ENCODE data around the gene LLGL2.

GRCh38 chr17:75617675-75618074 is 92.2 kb downstream of the LLGL2 start:
- no peak for TF ChIP-seq POLR2A (IDR thresholded peaks at IDR 0.05)
- TF ChIP-seq, protein P1, sequence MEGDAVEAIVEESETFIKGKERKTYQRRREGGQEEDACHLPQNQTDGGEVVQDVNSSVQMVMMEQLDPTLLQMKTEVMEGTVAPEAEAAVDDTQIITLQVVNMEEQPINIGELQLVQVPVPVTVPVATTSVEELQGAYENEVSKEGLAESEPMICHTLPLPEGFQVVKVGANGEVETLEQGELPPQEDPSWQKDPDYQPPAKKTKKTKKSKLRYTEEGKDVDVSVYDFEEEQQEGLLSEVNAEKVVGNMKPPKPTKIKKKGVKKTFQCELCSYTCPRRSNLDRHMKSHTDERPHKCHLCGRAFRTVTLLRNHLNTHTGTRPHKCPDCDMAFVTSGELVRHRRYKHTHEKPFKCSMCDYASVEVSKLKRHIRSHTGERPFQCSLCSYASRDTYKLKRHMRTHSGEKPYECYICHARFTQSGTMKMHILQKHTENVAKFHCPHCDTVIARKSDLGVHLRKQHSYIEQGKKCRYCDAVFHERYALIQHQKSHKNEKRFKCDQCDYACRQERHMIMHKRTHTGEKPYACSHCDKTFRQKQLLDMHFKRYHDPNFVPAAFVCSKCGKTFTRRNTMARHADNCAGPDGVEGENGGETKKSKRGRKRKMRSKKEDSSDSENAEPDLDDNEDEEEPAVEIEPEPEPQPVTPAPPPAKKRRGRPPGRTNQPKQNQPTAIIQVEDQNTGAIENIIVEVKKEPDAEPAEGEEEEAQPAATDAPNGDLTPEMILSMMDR (IDR thresholded peaks at IDR 0.05), result no peak

Measured in esophagus squamous epithelium (tissue), 4 donors.